ENCODE results near the gene CAPS.

CAPS gene

GRCh38 chr19:5899728-5900526, 14.1 kb upstream of the CAPS start:
- TF ChIP-seq, protein P1, sequence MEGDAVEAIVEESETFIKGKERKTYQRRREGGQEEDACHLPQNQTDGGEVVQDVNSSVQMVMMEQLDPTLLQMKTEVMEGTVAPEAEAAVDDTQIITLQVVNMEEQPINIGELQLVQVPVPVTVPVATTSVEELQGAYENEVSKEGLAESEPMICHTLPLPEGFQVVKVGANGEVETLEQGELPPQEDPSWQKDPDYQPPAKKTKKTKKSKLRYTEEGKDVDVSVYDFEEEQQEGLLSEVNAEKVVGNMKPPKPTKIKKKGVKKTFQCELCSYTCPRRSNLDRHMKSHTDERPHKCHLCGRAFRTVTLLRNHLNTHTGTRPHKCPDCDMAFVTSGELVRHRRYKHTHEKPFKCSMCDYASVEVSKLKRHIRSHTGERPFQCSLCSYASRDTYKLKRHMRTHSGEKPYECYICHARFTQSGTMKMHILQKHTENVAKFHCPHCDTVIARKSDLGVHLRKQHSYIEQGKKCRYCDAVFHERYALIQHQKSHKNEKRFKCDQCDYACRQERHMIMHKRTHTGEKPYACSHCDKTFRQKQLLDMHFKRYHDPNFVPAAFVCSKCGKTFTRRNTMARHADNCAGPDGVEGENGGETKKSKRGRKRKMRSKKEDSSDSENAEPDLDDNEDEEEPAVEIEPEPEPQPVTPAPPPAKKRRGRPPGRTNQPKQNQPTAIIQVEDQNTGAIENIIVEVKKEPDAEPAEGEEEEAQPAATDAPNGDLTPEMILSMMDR (IDR thresholded peaks at IDR 0.05), result no peak
- no peaks in the 10 kb centered on the region for H3K27me3 ChIP-seq
- H3K36me3 ChIP-seq, result peaks cover 25% of the 10 kb centered on the region
- no peak overlapping the region for H3K4me3 ChIP-seq (ENCODE audit: low read depth in 1 of 2, low read length in 1 of 2)
- H3K27ac ChIP-seq, result no peak overlapping the region
- H3K4me1 ChIP-seq (ENCODE audit: control insufficient read depth in 1 of 2, insufficient read depth in 1 of 2, low read depth in 1 of 2, low read length in 1 of 2), result peaks cover 10 to 11% of the 10 kb centered on the region in 2 experiments
- H3K9me3 ChIP-seq, result no peaks in the 10 kb centered on the region

- H3K27me3 ChIP-seq, result no peaks in the 10 kb centered on the region
- no peak overlapping the region for H3K4me3 ChIP-seq (ENCODE audit: low read depth in 1 of 2, low read length in 1 of 2)
- TF ChIP-seq, protein P1 (IDR thresholded peaks at IDR 0.05), result no peak
- H3K36me3 ChIP-seq, result peaks cover 14% of the 10 kb centered on the region
- no peak overlapping the region for H3K27ac ChIP-seq
- peaks cover 21% of the 10 kb centered on the region in 2 experiments for H3K4me1 ChIP-seq (ENCODE audit: control insufficient read depth in 1 of 2, insufficient read depth in 1 of 2, low read depth in 1 of 2, low read length in 1 of 2)
- H3K9me3 ChIP-seq, result no peaks in the 10 kb centered on the region
These were observed 13.1 kb upstream of the CAPS start for GRCh38 chr19:5900976-5901375.

GRCh38 chr19:5903056-5903623, 10.9 kb upstream of the CAPS start:
- peaks cover 21 to 28% of the 10 kb centered on the region in 2 experiments for H3K4me1 ChIP-seq (ENCODE audit: control insufficient read depth in 1 of 2, insufficient read depth in 1 of 2, low read depth in 1 of 2, low read length in 1 of 2)
- TF ChIP-seq, protein P1 (IDR thresholded peaks at IDR 0.05), result no peak

DNA sequence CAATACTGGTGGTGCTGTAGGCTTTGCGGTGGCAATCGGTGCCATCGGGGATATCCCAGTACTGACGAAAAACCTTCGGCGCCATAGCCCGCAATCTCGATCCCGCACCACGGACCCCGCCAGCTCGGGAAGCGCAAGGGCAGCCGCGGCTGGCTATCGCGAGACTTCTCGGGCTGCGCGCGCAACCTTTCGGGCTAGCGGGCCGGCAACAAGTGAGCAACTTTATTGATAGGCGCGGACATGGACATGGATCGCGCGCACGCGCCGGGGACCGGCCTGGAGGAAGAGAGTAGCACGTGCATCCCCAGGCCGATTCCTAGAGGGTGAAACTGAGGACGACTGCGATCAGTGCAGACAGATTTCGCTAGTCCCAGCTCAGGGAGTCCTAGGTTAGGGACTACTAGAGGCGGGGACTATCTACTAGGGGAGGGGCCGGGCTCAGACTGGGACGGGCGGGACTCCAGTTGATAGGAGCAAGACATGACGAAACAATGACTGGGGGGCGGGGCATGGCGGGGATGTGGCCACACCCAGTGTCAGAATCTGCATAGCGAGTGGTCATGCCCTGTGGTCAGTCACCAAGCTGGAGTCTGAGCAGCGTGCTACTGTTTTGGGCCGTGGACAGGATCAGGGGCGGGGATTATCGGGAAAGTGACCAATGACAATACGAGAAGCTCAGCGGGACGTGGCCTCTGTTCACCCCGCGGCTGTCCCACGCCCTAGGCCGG, 10.3 kb upstream of the CAPS start, which contains the start of gene NDUFA11:
Gene NDUFA11, minus strand, starts transcription at position 167 of the 728 bp plus-strand sequence. Its CDS starts 82 bp downstream, at position 85.
- no peaks in the 10 kb centered on the region for H3K27me3 ChIP-seq
- peaks cover 25 to 32% of the 10 kb centered on the region in 2 experiments for H3K4me1 ChIP-seq (ENCODE audit: control insufficient read depth in 1 of 2, insufficient read depth in 1 of 2, low read depth in 1 of 2, low read length in 1 of 2)
- peak within 1 kb of the TSS; percentile 90 for H3K27ac ChIP-seq
- no peaks in the 10 kb centered on the region for H3K9me3 ChIP-seq
- H3K36me3 ChIP-seq, result peaks cover 5% of the 10 kb centered on the region
- TF ChIP-seq, protein P1 (IDR thresholded peaks at IDR 0.05), result no peak
- peak within 1 kb of the TSS; percentile 83 to 98 for H3K4me3 ChIP-seq (ENCODE audit: low read depth in 1 of 2, low read length in 1 of 2)

More at GRCh38 chr19:5903056-5903623, 10.9 kb upstream of the CAPS start:
- peak overlapping the region; percentile 90 for H3K27ac ChIP-seq
- peaks cover 3% of the 10 kb centered on the region for H3K36me3 ChIP-seq
- no peaks in the 10 kb centered on the region for H3K9me3 ChIP-seq
- H3K27me3 ChIP-seq, result no peaks in the 10 kb centered on the region
- peak overlapping the region; percentile 83 to 98 for H3K4me3 ChIP-seq (ENCODE audit: low read depth in 1 of 2, low read length in 1 of 2)

DNA sequence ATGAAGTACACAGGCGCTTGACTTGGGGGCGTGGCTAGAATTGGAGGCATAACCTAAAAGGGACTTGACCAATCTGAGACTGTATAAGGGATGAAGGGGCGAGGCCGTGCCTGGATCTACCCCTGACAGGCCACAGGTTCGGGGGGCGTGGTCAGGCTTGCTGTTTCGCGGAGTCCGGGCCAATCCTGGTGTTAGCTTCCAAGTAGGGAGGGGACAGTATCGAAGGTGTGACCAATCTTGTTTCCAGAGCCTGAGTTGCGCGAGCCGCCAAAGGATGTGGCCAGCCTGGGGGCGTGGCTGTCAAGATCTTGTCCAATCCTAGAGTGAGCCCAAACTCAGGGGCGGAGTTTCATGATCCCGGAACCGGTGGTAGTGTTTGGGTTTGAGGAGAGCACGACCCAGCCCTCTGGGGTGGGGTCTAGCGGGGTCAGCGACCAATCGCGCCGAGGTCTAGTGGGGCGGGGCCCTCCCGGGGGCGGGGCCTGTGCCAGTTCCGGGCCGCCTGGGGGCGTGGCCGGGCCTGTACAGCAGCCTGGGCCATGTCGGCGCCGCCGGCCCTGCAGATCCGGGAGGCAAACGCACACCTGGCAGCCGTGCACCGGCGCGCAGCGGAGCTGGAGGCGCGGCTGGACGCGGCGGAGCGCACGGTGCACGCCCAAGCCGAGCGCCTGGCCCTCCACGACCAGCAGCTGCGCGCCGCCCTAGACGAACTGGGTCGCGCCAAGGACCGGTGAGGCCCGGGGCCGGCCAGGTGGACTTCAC, 9.5 kb upstream of the CAPS start, which contains the start of gene VMAC:
Gene VMAC, plus strand, starts transcription at position 521 of the 762 bp plus-strand sequence. Its CDS starts 19 bp downstream, at position 540.
- H3K4me3 ChIP-seq (ENCODE audit: low read depth in 1 of 2, low read length in 1 of 2), result peak within 1 kb of the TSS; percentile 83 to 98
- H3K36me3 ChIP-seq, result peaks cover 12% of the 10 kb centered on the region
- H3K9me3 ChIP-seq, result no peaks in the 10 kb centered on the region
- TF ChIP-seq, protein P1 (IDR thresholded peaks at IDR 0.05), result no peak
- H3K27me3 ChIP-seq, result no peaks in the 10 kb centered on the region
- H3K4me1 ChIP-seq (ENCODE audit: control insufficient read depth in 1 of 2, insufficient read depth in 1 of 2, low read depth in 1 of 2, low read length in 1 of 2), result peaks cover 27 to 37% of the 10 kb centered on the region in 2 experiments
- peak within 1 kb of the TSS; percentile 90 for H3K27ac ChIP-seq

Measured in neutrophil (primary cell).